Stimulated activated CD8-positive, alpha-beta memory T cell treated with anti-CD3 and anti-CD28 coated beads, Interleukin-4, amount 100 ng/mL, for 48 hours (primary cell): ENCODE data around the gene ZNF385B.
"Not testable (repeated sequence)": the region's sequence is repeated elsewhere in the genome, so short reads cannot be mapped to it uniquely, and the experiment has no call there.

Experiments
- DNase-seq: peaks from one replicate; pipeline ENCODE4 v3.0.0-alpha.2; 2020

ZNF385B gene

GRCh38 chr2:179861416-179862067 is at the start of gene ZNF385B:
TSS of gene ZNF385B (minus strand) at chr2:179861612.
- no peak for DNase-seq

- no peak for DNase-seq
Observed at GRCh38 chr2:179910735-179911113, 49.3 kb upstream of the ZNF385B start.

DNA sequence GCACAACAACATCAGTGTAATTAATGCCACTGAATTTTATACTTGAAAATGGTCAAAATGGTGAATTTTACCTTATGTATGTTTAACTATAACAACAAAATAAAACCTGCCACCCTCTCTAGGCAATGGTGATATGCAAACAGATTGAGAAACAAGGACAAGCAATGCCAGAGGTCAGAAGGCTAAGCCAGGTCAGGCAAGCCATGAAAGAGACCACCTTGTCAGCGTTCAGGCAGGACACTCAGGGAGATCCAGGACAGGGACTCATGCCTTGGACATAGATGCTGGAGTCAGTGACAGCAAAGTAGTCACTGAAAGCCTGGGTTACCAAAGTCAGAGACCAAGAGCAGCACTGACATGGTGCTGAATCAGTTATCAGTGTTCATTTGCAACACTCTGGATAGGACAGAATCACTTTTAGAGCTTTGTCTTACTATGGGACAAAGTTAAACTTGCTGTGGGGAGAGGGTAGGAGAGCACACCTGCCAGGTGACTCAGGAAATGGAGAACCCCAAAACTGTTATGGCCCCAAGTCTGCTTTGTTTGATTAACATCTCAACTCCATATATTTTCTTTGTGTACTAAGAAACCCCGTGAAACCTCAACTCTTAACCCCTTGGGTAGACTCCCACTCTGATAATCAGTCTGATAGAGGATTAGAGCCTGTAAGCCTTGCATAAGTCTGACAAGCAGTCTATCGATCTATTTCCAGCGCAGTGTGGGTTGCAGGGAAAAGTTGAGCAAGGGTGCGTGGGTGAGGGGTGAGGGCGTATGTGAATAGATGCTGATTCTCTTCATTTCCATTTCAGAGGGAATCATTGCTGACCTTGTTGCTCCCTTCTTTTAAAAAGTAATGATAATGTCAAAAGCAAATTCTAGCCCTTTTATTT is 48.7 kb upstream of the ZNF385B start:
- no peak for DNase-seq

GRCh38 chr2:179900655-179901054 is 39.2 kb upstream of the ZNF385B start:
- no peak for DNase-seq

- DNase-seq, result no peak
Observed at GRCh38 chr2:179899666-179900065, 38.3 kb upstream of the ZNF385B start.

- DNase-seq, result no peak
Observed at GRCh38 chr2:179898873-179899272, 37.5 kb upstream of the ZNF385B start.

DNA sequence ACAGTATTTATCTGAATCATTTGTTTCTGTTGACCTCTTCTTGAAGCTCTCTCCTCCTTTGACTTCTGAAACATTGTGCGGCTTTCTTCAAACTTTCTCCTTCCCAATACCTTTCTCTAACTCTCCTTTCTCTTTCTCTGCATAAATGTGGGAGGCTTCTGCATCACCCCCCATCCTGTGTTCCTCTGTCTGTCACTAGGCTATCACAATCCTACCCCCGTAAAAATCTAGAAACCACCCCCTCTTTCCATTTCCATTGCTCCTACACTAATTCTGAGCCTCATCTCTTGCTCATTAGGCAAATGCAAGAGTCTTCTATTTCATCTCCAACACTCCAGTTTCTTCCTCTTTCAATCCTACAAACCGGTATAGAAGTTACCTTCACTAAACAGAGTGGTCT is 32.2 kb upstream of the ZNF385B start:
- DNase-seq, result no peak

DNA sequence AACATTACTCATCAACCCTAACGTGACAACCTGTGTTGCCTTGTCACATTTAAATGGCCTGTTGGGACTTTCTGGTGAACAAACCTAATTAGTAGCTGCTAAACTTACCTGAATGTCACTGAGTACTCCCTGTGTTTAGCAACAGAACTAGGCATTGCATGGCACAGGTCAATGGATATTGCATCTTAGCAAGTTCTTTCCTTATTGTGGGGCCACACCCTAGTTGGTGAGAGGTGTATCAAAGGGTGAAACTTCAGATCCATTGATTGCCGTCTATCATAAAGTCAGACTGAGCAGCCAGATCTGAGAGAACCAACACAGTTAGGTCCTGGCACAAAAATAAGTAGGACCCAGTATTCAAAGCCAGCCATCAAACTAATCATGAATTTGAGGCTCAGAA is 29.8 kb upstream of the ZNF385B start:
- no peak for DNase-seq

DNA sequence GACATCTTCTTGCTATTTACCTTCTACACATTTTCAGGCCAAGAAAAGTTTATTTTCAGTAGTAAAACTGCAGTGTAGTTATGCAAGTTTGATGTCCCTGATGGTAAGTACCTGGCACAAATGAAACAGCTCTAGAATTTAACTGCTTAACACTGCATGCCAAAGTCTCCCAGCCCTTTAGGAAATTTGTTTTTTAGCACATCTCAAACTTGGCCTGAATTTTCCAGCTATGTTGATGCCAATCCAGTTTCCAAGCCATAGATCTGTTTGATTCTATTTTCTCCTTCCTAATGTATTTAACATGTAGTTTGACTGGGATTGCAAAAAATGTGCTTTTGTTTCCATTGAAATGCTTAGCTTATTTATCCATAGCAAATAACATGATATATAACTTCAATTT is 29.3 kb upstream of the ZNF385B start:
- no peak for DNase-seq

- not testable (repeated sequence) for DNase-seq
Observed at GRCh38 chr2:179888642-179889041, 27.2 kb upstream of the ZNF385B start.

GRCh38 chr2:179884193-179884592 is 22.8 kb upstream of the ZNF385B start:
- no peak for DNase-seq

GRCh38 chr2:179882851-179883806 is 21.7 kb upstream of the ZNF385B start:
- no peak for DNase-seq

DNA sequence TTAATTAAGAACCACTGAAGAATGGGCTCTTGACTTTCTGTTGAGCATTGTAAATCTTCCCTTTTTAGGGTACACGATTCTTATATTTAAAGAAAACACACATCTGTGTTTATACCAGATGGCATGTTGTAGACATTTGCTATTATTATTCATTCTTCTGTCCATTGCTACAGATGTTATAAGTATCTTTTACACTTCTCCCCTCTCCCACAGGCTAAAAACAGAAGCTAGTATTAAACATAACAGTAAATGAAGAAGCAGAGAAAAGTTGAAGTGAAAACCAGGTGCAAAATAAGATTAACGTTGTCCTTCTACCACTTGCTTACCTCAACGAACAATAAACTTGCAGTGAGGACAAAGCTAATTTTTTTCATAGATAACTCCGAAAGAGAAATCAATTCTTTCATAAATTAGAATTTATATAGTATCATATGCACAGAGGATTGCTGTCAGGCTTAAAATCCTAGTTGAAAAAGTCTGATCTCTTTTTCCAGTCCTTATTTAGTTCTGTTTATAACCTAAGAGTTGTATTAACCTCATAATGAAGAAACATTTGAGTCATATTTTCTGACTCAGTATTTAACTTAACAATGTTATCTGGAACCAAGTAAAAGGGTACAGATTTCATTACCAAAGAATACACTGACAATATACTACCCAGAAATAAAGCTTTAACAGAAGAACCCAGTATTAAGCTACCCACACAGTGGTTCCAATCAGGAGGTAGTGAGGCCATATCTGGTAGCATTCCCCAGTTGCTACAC is 16.4 kb upstream of the ZNF385B start:
- no peak for DNase-seq

- no peak for DNase-seq
Observed at GRCh38 chr2:179876266-179876665, 14.9 kb upstream of the ZNF385B start.

DNA sequence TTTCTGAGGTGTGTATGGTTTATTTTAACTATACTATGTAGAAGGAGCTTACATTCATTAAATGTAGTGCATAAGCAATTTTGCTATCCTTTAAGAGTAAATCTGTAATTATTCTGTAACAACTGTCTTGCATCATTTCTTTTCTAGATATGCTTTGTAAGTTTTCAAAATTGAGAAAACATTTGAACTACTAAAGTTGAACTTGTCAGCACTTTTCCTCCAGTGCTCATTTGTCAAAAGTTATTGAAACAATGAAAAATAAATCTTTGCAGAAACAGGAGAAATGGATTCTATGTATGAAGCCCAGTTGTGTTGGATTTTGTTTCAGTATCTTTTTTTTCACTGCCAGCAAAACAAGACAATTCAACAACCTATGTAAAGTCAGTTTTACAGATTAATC is 14.5 kb upstream of the ZNF385B start:
- DNase-seq, result no peak

- DNase-seq, result no peak
Observed at GRCh38 chr2:179862898-179863458, 1.6 kb upstream of the ZNF385B start.

GRCh38 chr2:179861027-179861415 is 391 bp downstream of the ZNF385B start:
- no peak for DNase-seq

DNA sequence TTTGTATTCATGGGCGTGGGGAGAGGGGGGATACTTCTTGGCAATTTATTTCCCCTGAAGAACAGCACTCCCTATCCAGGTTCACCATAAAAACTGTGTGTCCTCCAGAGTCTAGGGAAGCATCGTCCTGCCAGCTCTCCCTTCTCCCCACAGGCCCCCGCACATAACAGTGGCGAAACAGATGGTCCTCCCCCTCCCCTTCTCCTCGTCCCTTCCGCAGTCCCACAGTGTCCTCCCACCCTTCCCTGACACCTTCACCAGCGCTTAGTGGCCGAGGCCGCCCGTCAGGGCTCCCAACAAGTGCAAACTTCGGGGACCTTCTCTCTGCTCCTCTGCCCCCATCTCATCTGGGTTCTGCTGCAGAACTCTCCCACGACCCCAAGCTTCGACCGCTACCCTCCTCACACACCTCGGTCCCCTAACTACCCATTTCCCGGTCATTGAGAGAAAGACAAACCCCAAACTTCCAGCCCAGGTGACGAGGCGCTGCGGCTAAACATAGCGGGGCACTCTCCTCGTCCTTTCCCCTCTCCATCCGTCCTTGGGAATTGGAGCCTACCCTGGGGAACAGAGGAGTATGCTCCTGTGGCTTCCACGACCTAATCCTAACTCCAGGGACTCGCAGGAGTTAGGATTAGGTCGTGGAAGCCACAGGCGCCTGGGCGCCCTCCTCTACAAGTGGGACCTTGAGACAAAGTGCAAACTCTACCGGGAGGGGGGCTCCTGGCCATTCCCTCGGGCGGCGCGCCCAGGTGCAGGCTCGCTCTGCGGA is 971 bp downstream of the ZNF385B start:
- DNase-seq, result no peak

DNA sequence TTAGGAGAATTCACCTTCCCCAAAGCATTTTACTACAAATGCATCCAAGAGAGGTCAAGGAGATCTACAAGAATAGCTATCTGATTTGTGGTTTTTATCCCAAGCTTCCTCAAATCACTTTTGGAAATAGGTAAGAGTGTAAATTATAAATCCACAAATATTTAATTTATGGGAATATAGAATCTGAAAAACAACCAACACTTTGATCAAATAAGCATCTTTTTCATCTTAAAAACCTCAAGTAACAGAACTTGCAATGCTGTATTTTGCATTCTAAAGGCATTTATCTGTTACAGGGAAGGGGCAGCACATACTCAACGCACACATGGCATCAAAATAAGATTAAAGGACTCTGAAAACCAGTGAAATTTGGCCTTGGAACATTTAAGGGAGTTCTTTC is 1.9 kb downstream of the ZNF385B start:
- no peak for DNase-seq

DNA sequence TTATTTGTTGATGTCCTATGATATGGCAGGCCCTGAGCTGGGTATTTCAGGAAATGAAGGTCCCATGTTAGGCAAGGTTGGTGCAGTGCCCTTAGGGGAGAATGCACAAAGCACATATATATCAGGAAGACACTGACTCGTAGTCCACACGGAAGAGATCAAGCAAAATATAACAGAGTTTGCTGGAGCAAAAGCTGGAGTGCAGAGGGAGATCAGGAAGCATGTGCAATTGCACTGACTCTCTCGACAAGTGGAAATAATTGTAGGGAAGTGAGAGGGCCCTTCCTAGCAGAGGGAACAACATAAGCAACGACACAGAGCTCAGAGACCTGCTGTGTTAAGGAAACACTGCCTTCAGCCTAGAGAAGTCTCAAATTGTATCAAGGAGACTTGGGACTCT is 4.2 kb downstream of the ZNF385B start:
- DNase-seq, result no peak

DNA sequence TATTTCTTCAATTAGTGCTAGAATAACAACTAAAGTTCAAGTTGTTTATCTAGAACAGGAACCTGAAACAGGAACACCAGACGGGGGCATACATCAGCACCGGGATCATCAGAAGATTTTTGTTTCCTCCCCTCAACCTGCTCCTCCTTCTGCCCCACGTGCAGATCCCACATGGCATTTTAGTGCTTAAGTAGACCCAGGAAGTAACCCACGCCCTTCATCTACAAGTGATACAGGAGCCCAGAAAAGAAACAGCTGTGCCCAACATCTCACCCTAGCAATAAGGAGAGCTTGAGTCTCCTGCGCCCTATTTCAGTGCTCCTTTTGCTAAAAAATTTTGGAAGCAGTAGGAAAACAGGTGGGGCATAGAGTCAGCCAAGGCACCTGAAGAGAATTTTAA is 5.2 kb downstream of the ZNF385B start:
- DNase-seq, result no peak
